ENCODE measurements around the gene HRAS.

DNA sequence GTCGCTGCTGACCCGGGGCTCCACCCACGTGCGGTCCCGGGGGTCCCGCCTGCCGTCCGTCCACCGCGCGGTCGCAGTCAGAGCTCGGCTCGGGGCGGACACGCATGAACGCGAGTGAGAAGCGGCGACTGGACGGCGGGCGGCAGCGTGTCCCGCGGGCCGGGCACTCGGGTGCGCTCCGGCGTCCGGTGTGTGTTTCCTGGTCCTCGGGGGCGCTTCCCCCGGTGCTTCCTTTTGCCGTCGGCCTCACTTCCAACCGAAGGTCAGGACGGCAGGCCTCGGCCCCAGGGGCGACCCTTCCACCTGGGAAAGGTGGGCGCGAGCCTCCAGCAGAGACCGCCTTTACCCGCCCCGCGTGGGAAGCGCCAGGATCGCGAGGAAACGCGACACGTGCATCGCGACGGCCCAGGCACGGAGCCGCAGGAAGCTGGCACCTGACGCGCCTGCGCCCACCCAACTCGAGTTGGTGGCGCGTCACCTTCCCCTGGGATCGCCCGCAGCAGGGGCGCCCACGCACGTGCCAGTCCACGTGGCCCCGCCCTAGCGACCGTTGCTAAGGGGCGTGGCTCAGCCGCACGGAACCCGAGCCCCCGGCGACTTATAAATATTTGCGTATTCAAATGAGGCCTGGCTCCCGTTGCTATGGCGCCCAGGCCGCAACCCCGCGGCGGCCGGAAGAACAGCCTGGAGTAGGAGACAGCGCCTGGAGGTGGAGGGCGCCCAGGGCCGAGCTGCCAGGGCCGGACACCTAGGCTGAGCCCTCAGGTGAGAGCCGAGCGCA, 1.7 kb upstream of the HRAS start, which contains the start of gene LRRC56:
- peak in 1 of 3 donors; percentile 29 for TF ChIP-seq POLR2A (IDR thresholded peaks at IDR 0.05)
- TF ChIP-seq, protein P1, sequence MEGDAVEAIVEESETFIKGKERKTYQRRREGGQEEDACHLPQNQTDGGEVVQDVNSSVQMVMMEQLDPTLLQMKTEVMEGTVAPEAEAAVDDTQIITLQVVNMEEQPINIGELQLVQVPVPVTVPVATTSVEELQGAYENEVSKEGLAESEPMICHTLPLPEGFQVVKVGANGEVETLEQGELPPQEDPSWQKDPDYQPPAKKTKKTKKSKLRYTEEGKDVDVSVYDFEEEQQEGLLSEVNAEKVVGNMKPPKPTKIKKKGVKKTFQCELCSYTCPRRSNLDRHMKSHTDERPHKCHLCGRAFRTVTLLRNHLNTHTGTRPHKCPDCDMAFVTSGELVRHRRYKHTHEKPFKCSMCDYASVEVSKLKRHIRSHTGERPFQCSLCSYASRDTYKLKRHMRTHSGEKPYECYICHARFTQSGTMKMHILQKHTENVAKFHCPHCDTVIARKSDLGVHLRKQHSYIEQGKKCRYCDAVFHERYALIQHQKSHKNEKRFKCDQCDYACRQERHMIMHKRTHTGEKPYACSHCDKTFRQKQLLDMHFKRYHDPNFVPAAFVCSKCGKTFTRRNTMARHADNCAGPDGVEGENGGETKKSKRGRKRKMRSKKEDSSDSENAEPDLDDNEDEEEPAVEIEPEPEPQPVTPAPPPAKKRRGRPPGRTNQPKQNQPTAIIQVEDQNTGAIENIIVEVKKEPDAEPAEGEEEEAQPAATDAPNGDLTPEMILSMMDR (IDR thresholded peaks at IDR 0.05 in 8 of 11, conservative IDR thresholded peaks at IDR 0.05 in 3 of 11), result peak in 2 of 11 experiments; percentile 10 to 28

Measured in spleen (tissue), 7 donors.